HEK293 (cell line): ENCODE results near the gene CDH23.

ENCODE experiments used
- ZNF174 ChIP-seq: fragments of 450-650 bp; formaldehyde crosslinking; IDR thresholded peaks from 2 replicates; pipeline ENCODE4 v1.5.0; 2017; ENCODE audit warnings: missing biosample characterization, mild to moderate bottlenecking, missing genetic modification characterization
- ZNF274 ChIP-seq, 2 experiments: fragments of 200-500 bp in 1 of 2; fragments of 450-650 bp in 1 of 2; sonication (Bioruptor generic) in 1 of 2; formaldehyde crosslinking in 1 of 2; IDR thresholded peaks; 2 replicates each; pipeline versions ENCODE4 v1.5.1 to v1.6.1; 2014 to 2016; ENCODE audit warnings: borderline replicate concordance in 1 of 2, inconsistent platforms in 1 of 2, low read length in 1 of 2, missing biosample characterization in 1 of 2, missing genetic modification characterization in 1 of 2
- TF ChIP-seq, protein P1 (sequence below): fragments of 450-650 bp; formaldehyde crosslinking; IDR thresholded peaks from 2 replicates; pipeline ENCODE4 v1.5.1; 2016; ENCODE audit warnings: missing biosample characterization, missing genetic modification characterization

DNA sequence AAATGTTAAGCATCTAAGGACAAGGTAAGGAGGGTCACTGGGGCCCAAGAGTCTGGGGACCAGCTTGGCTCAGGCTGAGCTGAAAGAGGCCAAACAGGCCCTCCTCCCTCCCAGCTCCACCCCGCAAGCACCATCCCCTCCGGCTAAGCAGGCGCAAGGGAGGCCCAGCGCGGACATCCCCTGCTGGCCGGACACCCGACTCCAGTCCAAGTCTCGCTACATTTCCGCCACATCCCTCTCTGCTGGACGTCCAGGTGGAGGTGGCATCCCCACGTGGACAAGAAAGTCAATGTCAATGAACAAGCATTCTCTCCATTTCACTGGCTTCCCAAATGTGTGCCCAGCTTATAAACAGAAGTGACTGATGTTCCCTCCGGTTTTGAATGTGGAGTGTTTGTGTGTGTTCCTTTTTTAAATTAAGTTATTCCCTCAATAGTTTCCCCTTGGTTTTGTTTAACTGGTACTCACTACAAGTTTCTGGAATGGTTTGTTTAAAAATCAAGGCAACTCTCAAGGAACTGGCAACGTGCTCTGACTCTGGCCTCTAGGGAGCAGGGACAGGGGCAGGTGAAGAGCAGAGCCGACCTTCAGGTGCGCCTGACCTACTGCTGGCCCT lies 418.9 kb downstream of the CDH23 start:
- TF ChIP-seq, protein P1, sequence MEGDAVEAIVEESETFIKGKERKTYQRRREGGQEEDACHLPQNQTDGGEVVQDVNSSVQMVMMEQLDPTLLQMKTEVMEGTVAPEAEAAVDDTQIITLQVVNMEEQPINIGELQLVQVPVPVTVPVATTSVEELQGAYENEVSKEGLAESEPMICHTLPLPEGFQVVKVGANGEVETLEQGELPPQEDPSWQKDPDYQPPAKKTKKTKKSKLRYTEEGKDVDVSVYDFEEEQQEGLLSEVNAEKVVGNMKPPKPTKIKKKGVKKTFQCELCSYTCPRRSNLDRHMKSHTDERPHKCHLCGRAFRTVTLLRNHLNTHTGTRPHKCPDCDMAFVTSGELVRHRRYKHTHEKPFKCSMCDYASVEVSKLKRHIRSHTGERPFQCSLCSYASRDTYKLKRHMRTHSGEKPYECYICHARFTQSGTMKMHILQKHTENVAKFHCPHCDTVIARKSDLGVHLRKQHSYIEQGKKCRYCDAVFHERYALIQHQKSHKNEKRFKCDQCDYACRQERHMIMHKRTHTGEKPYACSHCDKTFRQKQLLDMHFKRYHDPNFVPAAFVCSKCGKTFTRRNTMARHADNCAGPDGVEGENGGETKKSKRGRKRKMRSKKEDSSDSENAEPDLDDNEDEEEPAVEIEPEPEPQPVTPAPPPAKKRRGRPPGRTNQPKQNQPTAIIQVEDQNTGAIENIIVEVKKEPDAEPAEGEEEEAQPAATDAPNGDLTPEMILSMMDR (tag by site-specific recombination) = no peak
- TF ChIP-seq ZNF274 (IDR thresholded peaks at IDR 0.05; ENCODE audit: low read length) (no peak), ZNF274 (tag by site-specific recombination; IDR thresholded peaks at IDR 0.05; ENCODE audit: borderline replicate concordance) (no peak), ZNF174 (tag by site-specific recombination) (no peak)
